Aorta (tissue), 5 donors: ENCODE data around the gene PSME1. TPM values are rescaled to one million over a fixed set of nuclear protein-coding genes. Genes with fewer than 3 reads are reported as not detected.

Source experiments
- ATAC-seq: fragments of 200-7000 bp; cut with Tn5 transposase; one replicate; pipeline ENCODE4 v1.9.1; 2022; ENCODE audit warnings: moderate library complexity; ENCODE audit not compliant: low FRiP score
- DNase-seq, 2 donors: peaks; one replicate each; pipeline ENCODE4 v3.0.0-alpha.2; 2020
- H3K27ac ChIP-seq, 2 donors: one replicate each; pipeline ENCODE4 v1.5.1; 2013; ENCODE audit warnings: low read length in 2 of 2, mild to moderate bottlenecking in 2 of 2, moderate library complexity in 2 of 2, control low read depth in 1 of 2, inconsistent platforms in 1 of 2, low read depth in 1 of 2
- H3K27me3 ChIP-seq, 2 donors: one replicate each; pipeline ENCODE4 v1.6.1; 2013; ENCODE audit warnings: control low read depth in 1 of 2, low read length in 1 of 2, mild to moderate bottlenecking in 1 of 2, moderate library complexity in 1 of 2; ENCODE audit not compliant: insufficient read depth in 2 of 2, control insufficient read depth in 1 of 2
- H3K36me3 ChIP-seq, 2 donors: one replicate each; pipeline ENCODE4 v1.6.1; 2013; ENCODE audit warnings: control low read depth in 1 of 2, low read length in 1 of 2, mild to moderate bottlenecking in 1 of 2; ENCODE audit not compliant: insufficient read depth in 2 of 2, control insufficient read depth in 1 of 2
- H3K4me1 ChIP-seq, 2 donors: one replicate each; pipeline ENCODE4 v1.6.1; 2013; ENCODE audit warnings: low read length in 2 of 2, control low read depth in 1 of 2, mild to moderate bottlenecking in 1 of 2, moderate library complexity in 1 of 2; ENCODE audit not compliant: insufficient read depth in 2 of 2, control insufficient read depth in 1 of 2
- H3K4me3 ChIP-seq, 2 donors: one replicate each; pipeline ENCODE4 v1.5.1; 2013; ENCODE audit warnings: low read length in 2 of 2, control low read depth in 1 of 2, mild to moderate bottlenecking in 1 of 2
- H3K9me3 ChIP-seq: one replicate; pipeline ENCODE4 v1.6.1; 2013; ENCODE audit warnings: mild to moderate bottlenecking, low read length; ENCODE audit not compliant: control insufficient read depth
- WGBS, 2 donors: extraction: QIAGEN DNeasy Blood & Tissue Kit; methylation state at CpG; one replicate each; pipeline ENCODE4 v1.1.7; 2013; 5-methylcytosine and 5-hydroxymethylcytosine counted together
- intact Hi-C, 2 donors: fragments of 100-400 bp; cut with DNase I; formaldehyde crosslinking; loops; one replicate each; pipeline versions ENCODE4 v1.14.2 to v1.15.0; 2022
- polyA plus RNA-seq, 2 donors: library from polyadenylated mRNA; stranded (reverse); fragments of 200-250 nt; gene quantifications; one replicate each; pipeline ENCODE4 v1.2.3, GENCODE V29; 2013
- total RNA-seq, 2 donors: library from RNA; stranded (reverse); fragmentation: NEBNext Ultra II Directional; extraction: Animal tissue kit (Norgen Biotek cat#: 25700); gene quantifications; one replicate each; pipeline ENCODE4 v1.2.1, GENCODE V29; 2021
- donor health status: healthy with polysubstance abuse.
- donor health status: Bipolar disorder and iron deficiency.
- donor health status: DM: no; HTN: no; CAD: no.
- donor health status: DM: no; HTN: no; CAD: no.
- donor health status: DM: yes; HTN: yes; CAD: no.

Gene PSME1
- total and polyA plus RNA-seq, 4 donors: 112 to 210 (median 166) TPM

DNA sequence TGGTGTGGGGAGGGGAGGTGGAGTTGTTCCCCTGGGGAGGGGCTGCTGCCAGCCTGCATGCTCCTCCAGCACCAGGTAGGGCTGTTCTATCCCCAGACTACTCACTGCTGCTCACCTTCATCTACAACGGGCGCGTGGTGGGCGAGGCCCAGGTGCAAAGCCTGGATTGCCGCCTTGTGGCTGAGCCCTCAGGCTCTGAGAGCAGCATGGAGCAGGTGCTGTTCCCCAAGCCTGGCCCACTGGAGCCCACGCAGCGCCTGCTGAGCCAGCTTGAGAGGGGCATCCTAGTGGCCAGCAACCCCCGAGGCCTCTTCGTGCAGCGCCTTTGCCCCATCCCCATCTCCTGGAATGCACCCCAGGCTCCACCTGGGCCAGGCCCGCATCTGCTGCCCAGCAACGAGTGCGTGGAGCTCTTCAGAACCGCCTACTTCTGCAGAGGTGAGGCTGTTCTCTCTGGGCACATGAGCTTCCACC, 28.6 kb downstream of the PSME1 start:
- Histone ChIP-seq H3K36me3 (peaks cover 7 to 16% of the 10 kb centered on the region in 2 donors), H3K4me1 (no peaks in the 10 kb centered on the region), H3K27ac (no peak overlapping the region), H3K4me3 (no peak overlapping the region), H3K27me3 (no peaks in the 10 kb centered on the region), H3K9me3 (no peaks in the 10 kb centered on the region)
- DNase-seq: no peak
- intact Hi-C loops: loop anchor here in 1 of 2 donors (10.0 kb wide), 1 partner anchor 50 kb away; the partner anchor contains the start of genes DCAF11 and NRL
- ATAC-seq: no peak
- 92% methylated on average over 14 of the region's 14 CpGs for WGBS, 2 donors

DNA sequence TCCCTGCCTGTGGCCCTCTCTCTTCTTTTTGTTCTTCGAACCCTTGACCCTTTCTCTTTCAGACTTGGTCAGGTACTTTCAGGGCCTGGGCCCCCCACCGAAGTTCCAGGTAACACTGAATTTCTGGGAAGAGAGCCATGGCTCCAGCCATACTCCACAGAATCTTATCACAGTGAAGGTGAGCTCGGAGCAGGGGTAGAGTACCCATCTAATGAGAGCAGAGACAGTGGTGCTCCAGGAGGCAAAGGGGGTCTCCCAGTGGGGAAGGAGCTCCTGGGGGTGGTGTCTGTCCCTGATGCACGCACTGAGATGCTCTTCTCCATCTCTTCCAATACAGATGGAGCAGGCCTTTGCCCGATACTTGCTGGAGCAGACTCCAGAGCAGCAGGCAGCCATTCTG, 29.8 kb downstream of the PSME1 start:
- H3K9me3 ChIP-seq: no peaks in the 10 kb centered on the region
- no peaks in the 10 kb centered on the region for H3K27me3 ChIP-seq
- H3K27ac ChIP-seq: no peak overlapping the region
- no peak overlapping the region for H3K4me3 ChIP-seq
- no peak for DNase-seq
- ATAC-seq: no peak
- WGBS, 2 donors: 93 to 94% methylated on average over 5 of the region's 5 CpGs
- intact Hi-C loops: loop anchor here in 1 of 2 donors (10.0 kb wide), 1 partner anchor 51 kb away; the partner anchor contains the start of genes DCAF11 and NRL
- H3K4me1 ChIP-seq: no peaks in the 10 kb centered on the region
- H3K36me3 ChIP-seq: peaks cover 7 to 16% of the 10 kb centered on the region in 2 donors

DNA sequence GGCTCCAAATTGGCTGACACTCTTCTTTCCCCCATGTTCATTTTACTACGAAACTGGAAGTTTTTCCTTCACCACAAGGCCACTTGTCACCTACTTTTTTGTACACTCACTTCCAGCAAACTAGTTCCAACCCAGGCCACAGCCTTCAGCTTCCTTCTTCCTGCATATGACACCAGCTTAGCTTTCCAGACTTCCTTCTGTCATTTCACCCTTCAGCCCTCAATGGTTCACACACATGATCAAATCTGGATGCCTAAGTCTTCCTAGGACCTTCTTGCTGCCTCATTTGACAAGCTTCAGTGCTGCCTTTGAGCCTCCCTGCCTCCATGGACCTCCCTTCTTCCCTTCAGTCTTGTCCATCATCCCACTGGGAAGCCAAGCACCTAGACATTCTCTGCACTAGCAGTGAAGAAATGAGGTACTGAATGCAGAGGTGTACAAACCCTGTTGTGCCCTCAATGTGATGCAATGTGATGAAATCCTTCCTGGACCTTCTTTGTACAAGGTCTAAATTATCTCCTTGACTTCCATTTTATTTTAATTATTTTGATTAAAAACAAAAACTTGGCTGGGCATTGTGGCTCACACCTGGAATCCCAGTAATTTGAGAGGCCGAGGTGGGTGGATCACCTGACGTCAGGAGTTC, 31.6 kb downstream of the PSME1 start:
- H3K36me3 ChIP-seq: peaks cover 7 to 16% of the 10 kb centered on the region in 2 donors
- peaks cover 0 to 2% of the 10 kb centered on the region in 2 donors for H3K4me1 ChIP-seq
- DNase-seq: no peak
- intact Hi-C loops: loop anchor here in 1 of 2 donors (10.0 kb wide), 1 partner anchor 53 kb away; the partner anchor contains the start of genes DCAF11 and NRL
- no peaks in the 10 kb centered on the region for H3K9me3 ChIP-seq
- H3K27me3 ChIP-seq: no peaks in the 10 kb centered on the region
- no peak for ATAC-seq
- H3K4me3 ChIP-seq: no peak overlapping the region
- no peak overlapping the region for H3K27ac ChIP-seq
- 83 to 88% methylated on average over 3 of the region's 3 CpGs for WGBS, 2 donors

DNA sequence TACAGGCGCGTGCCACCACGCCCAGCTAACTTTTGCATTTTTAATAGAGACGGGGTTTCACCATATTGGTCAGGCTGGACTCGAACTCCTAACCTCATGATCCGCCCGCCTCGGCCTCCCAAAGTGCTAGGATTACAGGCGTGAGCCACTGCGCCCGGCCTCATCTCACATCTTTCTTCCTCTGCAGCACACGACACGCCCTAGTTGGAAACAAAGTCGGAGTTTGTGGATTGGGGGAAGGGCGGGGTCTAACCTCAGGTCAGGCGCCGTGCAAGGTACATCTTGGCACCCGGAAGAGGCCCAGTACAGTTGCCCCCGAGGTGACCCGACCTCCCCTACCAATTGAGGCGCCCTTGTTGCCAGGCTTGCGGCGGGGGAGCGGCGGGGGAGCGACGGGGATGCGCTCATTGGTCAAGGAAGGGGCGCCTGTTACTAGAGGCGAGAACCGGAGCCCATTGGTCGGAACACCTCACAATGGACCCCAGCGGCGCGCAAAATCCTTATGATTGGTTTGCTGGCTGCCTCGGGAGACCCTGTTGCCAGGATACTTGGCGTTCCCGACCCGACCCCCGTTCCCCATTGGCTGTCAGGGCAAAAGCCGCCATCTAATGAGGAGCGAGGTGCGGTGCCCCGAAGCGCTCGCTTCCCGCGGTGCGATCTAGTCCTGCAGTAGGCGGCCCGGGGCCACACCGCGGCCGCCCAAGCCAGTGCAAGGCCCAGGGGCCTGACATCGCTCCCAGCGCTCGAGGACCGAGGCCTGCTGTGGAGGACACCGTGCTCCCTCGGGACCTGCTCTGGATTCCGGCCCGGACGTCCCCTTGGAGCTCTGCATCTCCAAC, 35.6 kb downstream of the PSME1 start, which contains the start of gene REC8:
Gene REC8 (plus strand): TSS at position 659 of the 839 bp plus-strand sequence. CDS start 473 bp downstream, outside the sequence.
- H3K27ac ChIP-seq: no peak within 1 kb of the TSS
- ATAC-seq: peak; percentile 82
- peak within 1 kb of the TSS in 1 of 2 donors; percentile 4 for H3K4me3 ChIP-seq
- intact Hi-C loops: no loop called here
- H3K4me1 ChIP-seq: peaks cover 0 to 2% of the 10 kb centered on the region in 2 donors
- peak; percentile 87 to 89 for DNase-seq
- peaks cover 0 to 2% of the 10 kb centered on the region in 2 donors for H3K36me3 ChIP-seq
- H3K27me3 ChIP-seq: no peaks in the 10 kb centered on the region
- H3K9me3 ChIP-seq: no peaks in the 10 kb centered on the region
- 9% methylated on average over 63 of the region's 63 CpGs for WGBS, 2 donors

DNA sequence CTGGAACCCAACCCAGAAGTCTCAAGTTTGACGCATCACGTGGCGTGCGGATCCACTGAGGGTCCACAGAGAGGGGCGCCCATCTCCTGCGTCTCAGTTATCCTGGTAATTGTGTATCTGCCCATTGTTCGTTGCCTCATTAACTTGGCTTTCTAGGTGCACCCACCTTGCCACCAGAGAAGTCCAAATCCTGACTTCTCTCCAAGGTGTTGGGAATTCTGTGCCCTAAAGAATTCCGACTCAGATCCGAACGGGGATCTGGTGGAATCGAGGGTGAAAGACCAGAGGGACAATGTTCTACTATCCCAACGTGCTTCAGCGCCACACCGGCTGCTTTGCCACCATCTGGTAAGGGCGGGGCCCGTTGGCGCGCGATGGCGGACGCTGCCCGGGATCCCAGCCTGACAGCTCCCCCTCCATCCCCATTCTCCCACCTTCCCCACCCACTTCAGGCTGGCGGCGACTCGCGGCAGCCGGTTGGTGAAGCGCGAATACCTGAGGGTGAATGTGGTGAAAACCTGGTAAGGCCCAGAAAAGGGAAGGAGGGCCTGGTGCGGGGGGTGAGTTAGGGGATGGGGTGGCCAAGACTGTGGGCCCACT, 36.4 kb downstream of the PSME1 start:
- H3K4me3 ChIP-seq: no peak overlapping the region
- no peak for DNase-seq
- H3K27ac ChIP-seq: no peak overlapping the region
- peaks cover 0 to 2% of the 10 kb centered on the region in 2 donors for H3K36me3 ChIP-seq
- WGBS, 2 donors: 27 to 34% methylated on average over 30 of the region's 30 CpGs
- H3K4me1 ChIP-seq: peaks cover 0 to 2% of the 10 kb centered on the region in 2 donors
- intact Hi-C loops: no loop called here
- no peaks in the 10 kb centered on the region for H3K27me3 ChIP-seq
- no peaks in the 10 kb centered on the region for H3K9me3 ChIP-seq
- peak; percentile 6 for ATAC-seq

GRCh38 chr14:24172871-24173281, 36.9 kb downstream of the PSME1 start:
- Histone ChIP-seq H3K27ac (no peak overlapping the region), H3K4me3 (no peak overlapping the region), H3K36me3 (no peaks in the 10 kb centered on the region), H3K4me1 (peaks cover 0 to 2% of the 10 kb centered on the region in 2 donors), H3K9me3 (no peaks in the 10 kb centered on the region), H3K27me3 (no peaks in the 10 kb centered on the region)
- DNase-seq (peak in 1 of 2 donors; percentile 77), ATAC-seq (peak; percentile 4)
- WGBS, 2 donors: 76 to 85% methylated on average over 20 of the region's 20 CpGs
- intact Hi-C loops: no loop called here

DNA sequence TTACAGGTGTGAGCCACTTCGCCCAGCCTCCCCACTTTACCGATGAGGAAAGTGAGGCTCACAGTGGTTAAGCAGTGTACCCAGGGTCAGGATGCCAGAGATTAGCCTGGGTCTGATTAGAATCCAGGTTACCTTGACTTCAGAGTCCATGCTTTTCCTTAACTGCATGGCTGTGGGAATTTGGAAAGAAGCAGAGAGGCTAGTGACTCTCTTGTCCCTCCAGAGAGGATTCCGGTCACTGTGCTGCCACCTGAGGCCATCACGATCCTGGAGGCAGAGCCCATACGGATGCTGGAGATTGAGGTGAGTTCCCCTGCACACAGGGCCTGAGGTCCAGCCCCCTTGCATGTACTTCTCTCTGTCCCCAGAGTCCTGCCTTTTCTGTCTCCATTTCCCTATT, 40.6 kb downstream of the PSME1 start:
- no peak for DNase-seq
- no peaks in the 10 kb centered on the region for H3K27me3 ChIP-seq
- no peak for ATAC-seq

GRCh38 chr14:24177041-24177825, 41.2 kb downstream of the PSME1 start:
- DNase-seq: no peak
- Histone ChIP-seq H3K4me3 (no peak overlapping the region), H3K4me1 (no peaks in the 10 kb centered on the region), H3K27ac (no peak overlapping the region), H3K9me3 (no peaks in the 10 kb centered on the region), H3K27me3 (no peaks in the 10 kb centered on the region), H3K36me3 (no peaks in the 10 kb centered on the region)
- no peak for ATAC-seq
- WGBS, 2 donors: 87 to 89% methylated on average over 12 of the region's 12 CpGs
- intact Hi-C loops: no loop called here

More for the DNA sequence above, 40.6 kb downstream of the PSME1 start:
- no peak overlapping the region for H3K4me3 ChIP-seq
- no peaks in the 10 kb centered on the region for H3K36me3 ChIP-seq
- no peaks in the 10 kb centered on the region for H3K9me3 ChIP-seq
- WGBS, 2 donors: 94 to 98% methylated on average over 5 of the region's 5 CpGs
- intact Hi-C loops: no loop called here
- H3K4me1 ChIP-seq: peaks cover 0 to 2% of the 10 kb centered on the region in 2 donors
- no peak overlapping the region for H3K27ac ChIP-seq
